Stimulated activated CD4-positive, alpha-beta T cell treated with anti-CD3 and anti-CD28 coated beads, Interleukin-4, amount 100 ng/mL, for 4 hours (primary cell): ENCODE results near the gene GTSE1.
A peak's percentile ranks its signal among the peaks of the same experiment; 100 is the strongest.

Source experiments
- DNase-seq, 2 experiments: peaks; one replicate each; pipeline ENCODE4 v3.0.0-alpha.2; 2020

Gene GTSE1

DNA sequence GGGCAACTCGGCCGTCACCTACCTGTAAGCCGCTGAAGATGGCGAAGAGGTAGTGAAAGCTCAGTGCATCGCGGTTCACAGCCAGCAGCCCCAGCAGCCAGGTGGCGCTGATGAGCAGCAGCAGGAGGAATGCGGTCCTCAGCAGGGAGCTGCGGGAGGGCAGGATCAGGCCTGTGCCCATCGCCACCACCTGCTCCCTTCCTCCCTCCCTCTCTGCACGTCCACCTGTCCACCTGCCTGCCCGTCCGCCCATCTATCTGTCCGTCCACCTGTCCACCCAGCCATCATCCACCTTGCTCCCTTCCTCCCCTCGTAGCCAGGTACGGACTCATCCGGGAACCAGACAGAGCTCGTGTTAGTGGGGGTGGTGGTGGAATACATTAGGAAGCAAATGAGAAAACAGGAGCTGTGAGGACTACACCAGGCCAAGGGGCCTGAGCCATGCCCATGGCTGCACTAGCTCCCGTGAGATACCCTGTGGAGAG lies 71.1 kb downstream of the GTSE1 start:
- peak; percentile 50 to 70 for DNase-seq

DNA sequence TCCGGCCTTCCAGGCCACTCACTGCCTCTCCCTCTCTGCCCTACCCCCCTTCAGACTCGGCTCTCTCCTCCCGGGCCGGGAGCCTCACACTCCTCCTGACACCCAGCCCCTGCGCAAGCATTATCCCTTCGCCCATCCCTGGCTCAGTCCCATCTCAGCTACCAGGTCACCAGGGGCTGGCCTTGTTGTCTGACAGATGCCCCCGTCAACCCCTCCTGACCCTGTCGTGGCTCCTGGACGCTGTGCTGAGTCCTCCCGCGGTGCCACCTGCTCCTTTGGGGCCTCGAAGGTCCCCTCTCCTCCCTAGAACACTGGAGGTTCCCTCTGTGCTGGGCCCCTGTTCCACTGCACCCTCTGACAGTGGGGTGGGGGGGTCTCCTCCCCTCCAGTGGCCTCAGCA lies 71.8 kb downstream of the GTSE1 start:
- no peak for DNase-seq

- DNase-seq = no peak
These were observed 72.4 kb downstream of the GTSE1 start for GRCh38 chr22:46368871-46369715.

- no peak for DNase-seq
These were observed 73.3 kb downstream of the GTSE1 start for GRCh38 chr22:46369716-46370583.

DNA sequence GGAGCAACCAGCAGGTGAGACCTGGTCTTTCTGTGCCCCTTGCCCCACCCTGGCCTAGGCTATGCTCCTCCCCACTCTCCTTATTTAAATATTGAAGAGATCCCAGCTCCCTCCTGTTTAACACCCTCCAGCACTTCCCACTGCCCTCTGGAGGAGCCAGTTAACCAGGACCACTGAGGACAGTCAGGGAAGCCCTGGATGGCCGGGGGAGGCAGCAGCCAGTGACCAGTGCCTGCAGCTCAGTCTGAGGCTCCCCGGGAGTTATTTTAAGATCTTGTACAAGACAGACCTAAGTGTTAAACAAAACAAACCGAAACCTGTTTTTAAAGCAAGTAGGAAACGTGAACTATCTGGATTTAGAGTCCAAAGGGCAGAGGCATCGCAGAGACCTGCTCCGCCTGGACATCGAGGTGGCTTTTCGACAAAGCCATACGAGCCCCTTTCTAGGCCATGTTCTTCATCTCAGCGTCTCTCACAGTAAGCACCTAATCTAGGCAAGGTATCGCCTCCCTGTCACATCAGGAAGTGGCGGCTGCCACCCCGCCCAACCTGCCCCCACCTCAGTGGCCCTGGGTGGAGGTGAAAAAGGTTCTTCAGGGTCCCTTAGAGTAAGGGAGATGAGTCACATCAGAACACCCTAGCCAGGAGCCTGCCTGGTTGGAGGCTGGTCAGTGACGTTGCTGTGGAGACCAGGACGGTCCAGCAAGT lies 74.1 kb downstream of the GTSE1 start:
- DNase-seq = peak in 1 of 2 experiments; percentile 16

DNA sequence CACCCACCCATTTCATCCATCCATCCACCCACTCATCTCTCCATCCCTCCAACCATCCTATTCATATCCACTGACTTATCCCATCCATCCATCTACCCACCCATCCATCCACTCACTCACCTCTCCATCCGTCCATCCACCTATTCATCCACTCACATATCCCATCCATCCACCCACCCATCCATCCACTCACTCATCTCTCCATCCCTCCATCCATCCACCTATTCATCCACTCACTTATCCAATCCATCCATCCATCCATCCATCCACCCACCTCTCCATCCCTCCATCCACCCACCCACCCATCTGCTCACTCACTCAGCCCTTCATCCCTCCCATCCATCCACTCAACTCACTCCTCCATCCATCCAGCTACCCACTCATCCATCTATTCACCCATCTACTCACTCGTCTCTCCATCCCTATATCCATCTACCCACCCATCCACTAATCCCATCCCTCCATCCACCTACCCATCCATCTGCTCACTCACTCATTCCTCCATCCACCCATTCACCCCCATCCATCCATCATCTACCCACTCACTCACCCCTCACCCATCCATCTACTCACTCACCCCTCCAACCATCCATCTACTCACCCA lies 75.1 kb downstream of the GTSE1 start:
- no peak for DNase-seq

- no peak for DNase-seq
These were observed 76.0 kb downstream of the GTSE1 start for GRCh38 chr22:46372686-46373085.

GRCh38 chr22:46373159-46373558 lies 76.5 kb downstream of the GTSE1 start:
- no peak for DNase-seq

- DNase-seq = peak in 1 of 2 experiments; percentile 11
These were observed 77.4 kb downstream of the GTSE1 start for GRCh38 chr22:46373921-46374662.

GRCh38 chr22:46374663-46375474 lies 78.2 kb downstream of the GTSE1 start:
- no peak for DNase-seq

- DNase-seq = no peak
These were observed 79.4 kb downstream of the GTSE1 start for GRCh38 chr22:46376111-46376510.

DNA sequence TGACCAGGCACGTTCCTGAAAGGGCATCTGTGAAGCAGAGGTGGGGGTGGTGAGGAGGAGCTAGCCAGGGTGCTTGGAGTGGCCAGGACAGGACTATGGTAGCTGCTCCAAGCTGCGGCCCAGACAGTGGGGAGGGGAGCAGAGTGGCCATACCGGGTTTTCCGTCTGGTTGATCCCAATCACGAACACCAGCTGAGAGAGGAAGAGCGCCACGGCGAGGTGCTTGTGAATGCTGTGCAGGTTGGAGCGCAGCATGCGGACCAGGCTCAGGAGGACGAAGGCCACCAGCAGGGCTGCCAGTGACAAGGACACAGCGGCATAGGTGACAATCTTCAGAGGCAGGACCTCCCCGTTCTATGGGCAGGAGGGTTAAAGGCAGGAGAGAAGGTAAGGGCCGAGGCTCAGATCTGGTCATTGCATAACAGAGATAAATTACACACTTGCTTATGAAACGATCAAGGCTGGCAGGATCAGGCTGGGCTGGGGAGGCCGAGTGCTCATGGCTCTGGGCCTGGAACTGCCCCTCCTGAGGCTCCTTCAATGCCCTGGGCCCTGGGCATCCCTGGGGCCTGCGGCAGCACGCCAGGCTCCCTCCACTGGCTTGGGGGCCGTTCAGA lies 80.3 kb downstream of the GTSE1 start:
- no peak for DNase-seq

GRCh38 chr22:46377525-46378425 lies 81.1 kb downstream of the GTSE1 start:
- DNase-seq = no peak

GRCh38 chr22:46378426-46379065 lies 81.9 kb downstream of the GTSE1 start:
- DNase-seq = no peak

GRCh38 chr22:46379066-46379930 lies 82.6 kb downstream of the GTSE1 start:
- no peak for DNase-seq

DNA sequence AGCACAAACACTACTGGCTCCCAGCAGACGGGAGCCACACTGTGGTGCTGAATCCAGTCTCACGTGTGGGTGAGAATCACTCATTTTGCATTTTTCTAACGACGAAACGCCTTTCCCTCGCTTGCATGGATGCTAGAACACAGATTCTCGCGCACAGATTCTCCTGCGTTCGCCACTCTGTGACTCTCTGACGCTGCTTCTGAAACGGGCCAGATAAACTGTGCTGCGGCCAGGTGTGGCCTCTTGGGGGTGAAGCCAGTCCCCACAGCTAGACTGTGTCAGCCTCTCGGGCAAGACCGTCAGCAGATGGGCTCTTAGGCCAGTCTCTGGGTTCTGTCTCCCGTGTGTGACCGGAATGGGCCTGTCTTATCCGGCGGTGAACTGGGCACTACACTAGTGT lies 83.4 kb downstream of the GTSE1 start:
- no peak for DNase-seq
